Karpas-422 (cell line): Measurements from ENCODE around the gene KCNG1. TPM values are rescaled to one million over a fixed set of nuclear protein-coding genes. Genes with fewer than 3 reads are reported as not detected.

Experiments used
- DNase-seq: peaks from one replicate; pipeline ENCODE4 v3.0.0-alpha.2; 2015
- H2AFZ ChIP-seq: fragments of 200-600 bp; sonication (generic); 2 replicates; pipeline ENCODE4 v1.6.1; 2014; ENCODE audit warnings: antibody characterized with exemption, low read length, mixed read lengths
- H3K27ac ChIP-seq: fragments of 200-600 bp; sonication (generic); 2 replicates; pipeline ENCODE4 v1.5.1; 2014; ENCODE audit warnings: mild to moderate bottlenecking, low read length, moderate library complexity
- H3K27me3 ChIP-seq: fragments of 200-600 bp; sonication (generic); 2 replicates; pipeline ENCODE4 v1.6.1; 2014; ENCODE audit warnings: low read length, mixed read lengths
- H3K36me3 ChIP-seq: fragments of 200-600 bp; sonication (generic); 2 replicates; pipeline ENCODE4 v1.6.1; 2014; ENCODE audit warnings: low read length, mixed read lengths; ENCODE audit not compliant: insufficient read depth
- H3K4me1 ChIP-seq: fragments of 200-600 bp; sonication (generic); 2 replicates; pipeline ENCODE4 v1.6.1; 2014; ENCODE audit warnings: mild to moderate bottlenecking, low read length, mixed read lengths
- H3K4me2 ChIP-seq: fragments of 200-600 bp; sonication (generic); 2 replicates; pipeline ENCODE4 v1.6.1; 2014; ENCODE audit warnings: low read length, low read depth, mild to moderate bottlenecking; ENCODE audit not compliant: poor library complexity, severe bottlenecking
- H3K4me3 ChIP-seq: fragments of 200-600 bp; sonication (generic); 2 replicates; pipeline ENCODE4 v1.5.1; 2014; ENCODE audit warnings: mild to moderate bottlenecking, antibody characterized with exemption, low read length, mixed read lengths
- H3K79me2 ChIP-seq: fragments of 200-600 bp; sonication (generic); 2 replicates; pipeline ENCODE4 v1.6.1; 2014; ENCODE audit warnings: mild to moderate bottlenecking, low read length, mixed read lengths
- H3K9ac ChIP-seq: fragments of 200-600 bp; sonication (generic); 2 replicates; pipeline ENCODE4 v1.6.0; 2014; ENCODE audit warnings: low read length
- H3K9me2 ChIP-seq: fragments of 200-600 bp; sonication (generic), shearing (Covaris generic); replicated peaks from 2 replicates; pipeline ENCODE4 v1.6.0; 2014; ENCODE audit warnings: mild to moderate bottlenecking, low read length, moderate library complexity; ENCODE audit not compliant: insufficient read depth
- H3K9me3 ChIP-seq: fragments of 300-700, 200-600 bp; sonication (generic); 2 replicates; pipeline ENCODE4 v1.6.1; 2014; ENCODE audit warnings: low read length, mixed read lengths
- H4K20me1 ChIP-seq: fragments of 200-600 bp; sonication (generic); 2 replicates; pipeline ENCODE4 v1.6.1; 2014; ENCODE audit warnings: mild to moderate bottlenecking, antibody characterized with exemption, low read length, low read depth; ENCODE audit not compliant: insufficient read depth
- total RNA-seq: library from RNA; depleted of rRNA; stranded (reverse); fragments of >200 nt; shearing (Covaris generic); gene quantifications from 2 replicates; pipeline ENCODE4 v1.2.3, GENCODE V29; 2014; ENCODE audit warnings: low replicate concordance

KCNG1 gene
- total RNA-seq, 1 experiment from 2014 or later: not detected

DNA sequence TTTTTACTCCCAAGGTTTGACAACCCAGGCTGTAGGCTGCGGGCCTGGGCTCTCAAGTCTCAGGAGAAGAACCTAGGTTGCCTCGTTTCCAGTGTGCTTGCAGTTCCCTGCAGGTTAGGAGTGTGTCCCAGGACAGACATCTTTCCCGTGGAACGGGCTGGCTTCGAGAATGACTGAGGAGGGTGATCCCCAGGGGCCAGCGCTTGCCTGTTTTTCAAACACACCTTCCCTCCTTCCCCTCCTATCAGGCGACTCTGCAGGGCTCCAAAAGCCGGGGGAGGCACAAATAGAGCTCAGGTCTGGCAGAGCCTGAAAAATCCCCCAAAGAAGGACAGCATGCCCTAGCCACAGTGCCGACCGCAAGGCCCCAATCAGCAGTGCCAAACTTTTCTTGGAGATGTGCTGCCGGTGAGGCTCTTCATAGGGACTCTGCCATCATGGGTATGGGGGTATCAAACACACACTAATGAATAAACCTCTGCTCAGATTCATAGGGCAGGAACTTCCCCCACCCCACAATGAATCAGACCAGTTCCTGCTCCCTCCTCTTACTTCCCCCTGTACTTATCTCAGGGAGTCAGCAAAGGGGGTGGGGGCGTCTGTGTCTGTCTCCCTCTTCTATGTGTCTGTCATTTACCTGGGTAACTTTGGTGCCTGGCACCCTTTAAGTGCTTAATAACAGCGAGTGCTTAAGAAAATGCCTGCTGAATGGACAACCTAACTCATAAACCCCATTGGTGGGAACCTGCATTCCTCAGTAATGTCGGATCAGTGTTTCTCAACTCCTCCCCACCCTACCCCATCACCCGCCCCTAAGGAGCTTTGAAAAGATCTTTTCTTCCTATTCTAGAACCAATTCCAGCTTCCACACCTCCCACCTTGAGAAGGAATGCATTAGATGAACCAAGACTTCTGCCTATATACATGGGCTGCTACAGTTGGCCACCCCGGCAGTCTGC is 1.6 kb downstream of the KCNG1 start:
- H3K27ac ChIP-seq: no peak overlapping the region

DNA sequence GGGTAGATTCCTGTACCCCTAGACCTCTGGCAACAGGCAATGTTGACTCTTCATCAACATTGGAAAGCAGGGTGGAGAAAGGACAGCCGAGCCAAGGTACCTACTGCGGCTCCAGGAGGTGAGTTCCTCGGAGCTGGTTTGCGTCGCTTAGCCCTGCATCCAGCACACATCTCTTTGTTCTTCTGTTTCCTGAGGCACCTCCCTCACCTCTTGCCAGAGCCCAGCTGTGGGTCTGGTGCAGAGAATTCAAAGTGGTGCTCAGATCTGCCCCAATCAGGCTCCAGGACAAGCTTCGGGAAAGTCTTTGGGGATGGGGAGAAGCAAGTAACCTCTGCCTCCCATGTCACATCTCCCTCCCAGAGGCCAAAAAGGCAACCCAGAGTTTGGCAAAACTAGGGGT is 2.2 kb downstream of the KCNG1 start:
- H3K79me2 ChIP-seq: no peaks in the 10 kb centered on the region
- H3K4me3 ChIP-seq: no peak overlapping the region
- H2AFZ ChIP-seq: no peak overlapping the region
- H3K27ac ChIP-seq: no peak overlapping the region
- H3K9ac ChIP-seq: no peak overlapping the region
- H3K36me3 ChIP-seq: no peaks in the 10 kb centered on the region
- no peaks in the 10 kb centered on the region for H3K9me2 ChIP-seq
- no peaks in the 10 kb centered on the region for H4K20me1 ChIP-seq
- H3K4me2 ChIP-seq: no peak overlapping the region
- no peaks in the 10 kb centered on the region for H3K4me1 ChIP-seq
- H3K27me3 ChIP-seq: no peaks in the 10 kb centered on the region
- no peak for DNase-seq
- no peaks in the 10 kb centered on the region for H3K9me3 ChIP-seq

More for the DNA sequence above, 1.6 kb downstream of the KCNG1 start:
- H3K36me3 ChIP-seq: no peaks in the 10 kb centered on the region
- H3K9me2 ChIP-seq: no peaks in the 10 kb centered on the region
- no peaks in the 10 kb centered on the region for H3K9me3 ChIP-seq
- H4K20me1 ChIP-seq: no peaks in the 10 kb centered on the region
- H3K4me1 ChIP-seq: no peaks in the 10 kb centered on the region
- no peak overlapping the region for H3K4me3 ChIP-seq
- H3K27me3 ChIP-seq: no peaks in the 10 kb centered on the region
- no peak overlapping the region for H3K4me2 ChIP-seq
- DNase-seq: no peak
- H3K79me2 ChIP-seq: no peaks in the 10 kb centered on the region
- H2AFZ ChIP-seq: no peak overlapping the region
- H3K9ac ChIP-seq: no peak overlapping the region

DNA sequence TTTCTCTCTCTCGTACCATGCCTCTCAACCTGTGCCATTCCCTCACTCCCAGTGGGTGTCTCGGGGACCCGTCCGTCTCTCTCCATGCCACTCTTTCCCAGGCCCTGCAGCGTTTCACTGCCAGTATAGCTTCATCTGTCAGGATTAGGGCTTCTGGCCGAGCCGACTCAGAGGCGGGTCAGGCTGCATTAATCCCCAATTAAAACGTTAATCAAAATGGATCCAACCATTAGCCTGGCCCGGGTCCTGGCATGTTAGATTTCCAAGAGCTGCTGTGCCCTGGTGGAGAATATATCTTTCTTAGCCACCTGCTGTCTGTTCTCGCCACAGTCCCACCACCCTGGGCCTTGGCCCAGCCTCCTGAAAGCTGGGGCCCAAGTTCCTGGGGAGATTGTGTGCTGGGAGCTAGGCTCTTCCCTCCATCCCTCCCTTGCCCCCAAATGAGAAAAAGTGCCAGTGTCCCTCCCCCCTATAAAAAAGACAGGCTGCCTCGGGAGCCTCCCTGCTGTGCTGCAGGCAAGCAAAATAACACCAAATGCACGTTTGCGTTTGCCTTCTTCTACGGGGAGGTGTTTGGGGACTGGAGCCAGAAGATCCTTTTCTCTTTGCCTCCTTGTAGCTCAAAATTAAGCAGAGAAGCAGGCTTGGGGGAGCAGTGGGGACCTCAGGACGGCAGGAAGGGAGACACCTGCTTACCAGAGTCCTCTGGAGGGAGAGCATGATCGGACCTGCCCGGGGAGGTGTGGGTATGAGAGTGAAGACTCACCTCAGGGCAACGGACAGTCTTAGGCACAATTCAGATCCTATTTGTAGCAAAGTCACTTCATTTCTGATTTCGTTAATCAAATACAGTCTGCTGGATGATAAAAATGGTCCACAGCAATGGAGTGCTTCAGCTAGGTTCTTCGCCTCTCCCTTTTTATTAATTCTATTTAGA is 3.0 kb downstream of the KCNG1 start:
- Histone ChIP-seq H3K4me3 (no peak overlapping the region), H3K4me1 (no peaks in the 10 kb centered on the region), H3K27ac (no peak overlapping the region), H3K27me3 (no peaks in the 10 kb centered on the region), H3K4me2 (no peak overlapping the region), H3K9me2 (no peaks in the 10 kb centered on the region), H2AFZ (no peak overlapping the region), H3K79me2 (no peaks in the 10 kb centered on the region), H3K9ac (no peak overlapping the region), H3K9me3 (no peaks in the 10 kb centered on the region), H4K20me1 (no peaks in the 10 kb centered on the region), H3K36me3 (no peaks in the 10 kb centered on the region)
- no peak for DNase-seq

- Histone ChIP-seq H3K9me2 (no peaks in the 10 kb centered on the region), H3K36me3 (no peaks in the 10 kb centered on the region), H3K27ac (no peak overlapping the region), H3K4me2 (no peak overlapping the region), H3K4me1 (no peaks in the 10 kb centered on the region), H3K9ac (no peak overlapping the region), H2AFZ (no peak overlapping the region), H4K20me1 (no peaks in the 10 kb centered on the region), H3K27me3 (no peaks in the 10 kb centered on the region), H3K79me2 (no peaks in the 10 kb centered on the region), H3K9me3 (no peaks in the 10 kb centered on the region), H3K4me3 (no peak overlapping the region)
- DNase-seq: no peak
These were observed 5.7 kb downstream of the KCNG1 start for GRCh38 chr20:51017251-51017650.

DNA sequence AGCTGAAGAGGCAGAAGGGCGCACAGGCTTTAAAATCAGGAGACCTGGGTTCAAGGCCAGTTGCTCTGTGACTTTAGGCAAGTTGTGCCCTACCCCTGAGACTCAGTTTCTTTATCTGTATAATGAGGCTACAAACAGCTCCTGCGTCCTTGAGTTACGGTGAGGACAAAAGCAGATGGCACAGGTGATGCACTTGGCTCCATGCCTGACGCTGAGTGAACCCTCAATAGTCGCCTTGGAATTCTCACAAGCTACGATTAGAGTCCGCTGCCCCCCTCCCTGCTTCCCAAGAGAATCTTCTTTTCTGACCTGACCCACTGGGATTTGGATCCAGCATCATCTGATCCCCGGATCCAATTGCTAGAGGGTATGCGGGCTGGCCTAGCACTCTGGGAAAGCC is 6.4 kb downstream of the KCNG1 start:
- Histone ChIP-seq H3K9ac (no peak overlapping the region), H3K4me2 (no peak overlapping the region), H3K4me3 (no peak overlapping the region), H4K20me1 (no peaks in the 10 kb centered on the region), H3K27ac (no peak overlapping the region), H3K79me2 (no peaks in the 10 kb centered on the region), H3K9me2 (no peaks in the 10 kb centered on the region), H2AFZ (no peak overlapping the region), H3K36me3 (no peaks in the 10 kb centered on the region), H3K4me1 (no peaks in the 10 kb centered on the region), H3K27me3 (no peaks in the 10 kb centered on the region), H3K9me3 (no peaks in the 10 kb centered on the region)
- DNase-seq: no peak

DNA sequence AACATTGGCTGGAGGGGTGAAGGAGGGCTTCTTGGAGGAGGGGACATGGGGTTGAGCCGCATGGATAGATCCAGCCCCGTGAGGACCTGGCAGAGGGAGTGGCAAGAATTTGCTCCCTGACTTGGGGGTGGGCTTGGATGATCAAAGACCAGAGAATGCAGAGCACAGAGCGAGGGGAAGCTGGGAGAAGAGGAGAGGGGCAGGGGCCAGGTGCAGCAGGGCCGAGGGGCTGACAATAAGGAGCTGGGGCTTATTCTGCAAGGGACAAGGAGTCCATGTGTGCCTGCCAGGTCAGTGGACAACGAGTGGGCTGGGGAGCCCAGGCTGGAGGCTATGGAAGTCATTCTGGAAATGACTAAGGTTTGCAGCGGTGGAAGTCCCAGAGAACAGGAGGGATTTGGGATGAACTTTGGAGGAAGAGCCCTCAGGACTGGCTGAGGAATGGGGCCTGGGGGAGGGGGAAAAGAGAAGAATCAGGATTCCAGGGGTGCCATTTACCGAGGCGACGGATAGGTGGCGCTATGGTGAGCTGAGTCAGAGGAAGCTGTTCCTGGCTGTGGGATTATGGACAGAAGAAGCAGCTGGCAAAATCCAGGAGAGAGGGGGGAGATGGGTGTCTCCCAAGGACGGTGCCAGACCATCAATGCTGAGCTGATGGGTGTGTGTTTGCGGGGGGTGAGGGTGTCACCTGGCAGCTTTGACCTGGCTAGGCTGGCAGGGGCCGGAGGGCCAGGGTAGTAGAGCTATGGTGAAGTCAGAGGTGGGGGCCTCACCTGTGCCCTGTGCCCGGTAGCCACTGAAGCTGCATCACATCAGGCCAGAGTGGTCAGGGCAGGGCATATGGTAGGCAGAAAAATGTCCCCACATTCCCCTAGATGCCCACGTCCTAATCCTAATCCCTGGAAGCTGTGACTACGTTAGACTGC is 7.8 kb downstream of the KCNG1 start:
- peak; percentile 73 for DNase-seq
- H3K4me1 ChIP-seq: no peaks in the 10 kb centered on the region

GRCh38 chr20:51013577-51014330 is 9.2 kb downstream of the KCNG1 start:
- Histone ChIP-seq H3K36me3 (no peaks in the 10 kb centered on the region), H3K9me3 (no peaks in the 10 kb centered on the region), H3K27ac (no peak overlapping the region), H3K4me1 (no peaks in the 10 kb centered on the region), H3K4me3 (no peak overlapping the region), H2AFZ (no peak overlapping the region), H3K4me2 (no peak overlapping the region), H3K9me2 (no peaks in the 10 kb centered on the region), H4K20me1 (no peaks in the 10 kb centered on the region), H3K79me2 (no peaks in the 10 kb centered on the region), H3K27me3 (no peaks in the 10 kb centered on the region), H3K9ac (no peak overlapping the region)
- DNase-seq: no peak

More for the DNA sequence above, 7.8 kb downstream of the KCNG1 start:
- Histone ChIP-seq H3K9ac (no peak overlapping the region), H3K4me3 (no peak overlapping the region), H3K27me3 (no peaks in the 10 kb centered on the region), H3K9me3 (no peaks in the 10 kb centered on the region), H3K9me2 (no peaks in the 10 kb centered on the region), H3K79me2 (no peaks in the 10 kb centered on the region), H2AFZ (no peak overlapping the region), H3K27ac (no peak overlapping the region), H3K36me3 (no peaks in the 10 kb centered on the region), H4K20me1 (no peaks in the 10 kb centered on the region), H3K4me2 (no peak overlapping the region)
